ENCODE results near the gene MBTD1.

GRCh38 chr17:51259564-51260236 lies at the start of gene MBTD1:
- TF ChIP-seq MAX (CRISPR knock-in tag; IDR thresholded peaks at IDR 0.05) (no peak), USF1 (CRISPR knock-in tag; IDR thresholded peaks at IDR 0.05) (no peak), CTCF (IDR thresholded peaks at IDR 0.05) (no peak), AFF4 (CRISPR knock-in tag; IDR thresholded peaks at IDR 0.05; ENCODE audit: borderline replicate concordance) (no peak), CREB1 (CRISPR knock-in tag; IDR thresholded peaks at IDR 0.05) (no peak), ZMAT4 (CRISPR knock-in tag; IDR thresholded peaks at IDR 0.05) (no peak), SP1 (CRISPR knock-in tag; conservative IDR thresholded peaks at IDR 0.05) (no peak; the same call in 1 of the 2 replicates)

All from WTC11 (cell line).